Vagina (tissue), 2 donors: ENCODE results near the gene TMEM92.

Experiments used
- CTCF ChIP-seq, 3 experiments: fragments of 450-650 bp in 2 of 3; fragments of 200-600 bp in 1 of 3; sonication (generic) in 1 of 3; IDR thresholded peaks; one replicate each; pipeline ENCODE4 v1.5.1; 2017 to 2019; ENCODE audit warnings: antibody characterized with exemption in 3 of 3, mild to moderate bottlenecking in 2 of 3, moderate library complexity in 2 of 3
- POLR2A ChIP-seq, 2 donors: fragments of 450-650 bp; IDR thresholded peaks; one replicate each; pipeline ENCODE4 v1.6.1; 2017; ENCODE audit warnings: antibody characterized with exemption in 2 of 2, mild to moderate bottlenecking in 2 of 2, moderate library complexity in 2 of 2
- POLR2AphosphoS5 ChIP-seq, 2 donors: sonication (generic); formaldehyde crosslinking; IDR thresholded peaks; one replicate each; pipeline ENCODE4 v1.9.0; 2017; ENCODE audit warnings: antibody characterized with exemption in 2 of 2, mild to moderate bottlenecking in 2 of 2, low read depth in 1 of 2; ENCODE audit not compliant: insufficient read depth in 1 of 2

GRCh38 chr17:50283714-50284113, 9.4 kb downstream of the TMEM92 start:
- no peak for TF ChIP-seq CTCF (IDR thresholded peaks at IDR 0.05)
- TF ChIP-seq POLR2AphosphoS5 (IDR thresholded peaks at IDR 0.05; ENCODE audit: insufficient read depth in 1 of 2, low read depth in 1 of 2), result no peak
- TF ChIP-seq POLR2A (IDR thresholded peaks at IDR 0.05), result no peak
